H1 (cell line): ENCODE measurements around the gene C7orf25. TPM values are rescaled to one million over a fixed set of nuclear protein-coding genes. Genes with fewer than 3 reads are reported as not detected.

Experiments used
- FOSL1 ChIP-seq: IDR thresholded peaks from 2 replicates; pipeline ENCODE4 v1.6.1; 2011; ENCODE audit warnings: mild to moderate bottlenecking, low read depth, low read length, moderate library complexity; ENCODE audit not compliant: insufficient read depth
- SP2 ChIP-seq: IDR thresholded peaks from 2 replicates; pipeline ENCODE4 v1.6.1; 2012; ENCODE audit warnings: mild to moderate bottlenecking, low read length, inconsistent platforms
- polyA plus RNA-seq, 7 experiments: library from polyadenylated mRNA; depleted of rRNA in 3 of 7; stranded (reverse) in 5 of 7; unstranded in 2 of 7; fragments of >200 nt in 5 of 7; fragments of 200-250 nt in 2 of 7; gene quantifications; 1 replicate in 5 of 7; 2 replicates in 1 of 7; 4 replicates in 1 of 7; pipeline versions ENCODE4 v1.2.1 to v1.2.3, GENCODE V29; 2011 to 2013; ENCODE audit warnings: missing spikeins in 2 of 7, mixed read lengths in 2 of 7
- total RNA-seq: library from RNA; stranded (reverse); fragmentation: NEBNext Ultra II Directional; extraction: Animal tissue kit (Norgen Biotek cat#: 25700); gene quantifications from 2 replicates; pipeline ENCODE4 v1.2.1, GENCODE V29; 2021

C7orf25 gene
- total and polyA plus RNA-seq, 2 of the 8 experiments (the other 6 are each of a cell fraction or from before 2014, with no cell fraction given), result 0.70 to 4.5 TPM

DNA sequence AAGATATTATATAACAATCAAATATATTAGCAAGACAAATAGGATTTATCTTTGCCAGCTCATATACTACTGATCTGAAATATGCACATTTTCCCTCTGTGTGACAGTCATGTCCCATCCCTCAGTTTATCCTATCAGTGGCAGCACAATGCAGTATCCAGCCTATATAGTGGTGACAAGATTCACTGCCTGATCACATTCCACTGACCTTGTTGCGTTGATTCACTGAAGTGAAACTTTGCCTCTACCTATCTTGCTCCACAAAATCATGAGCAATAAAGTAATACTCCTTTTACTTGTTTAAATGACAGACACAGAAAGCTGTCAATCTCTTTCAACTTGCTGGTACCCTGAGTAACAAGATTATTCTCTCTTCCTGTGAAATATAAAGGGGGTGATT is 13.8 kb upstream of the C7orf25 start (continued):
- TF ChIP-seq SP2 (no peak), FOSL1 (no peak)
